Measurements from ENCODE around the gene ZBTB16. TPM values are rescaled to one million over a fixed set of nuclear protein-coding genes. Genes with fewer than 3 reads are reported as not detected.

Gene ZBTB16
- total RNA-seq, 1 experiment from 2014 or later = not detected

Other genes starting within 250 kb of the ZBTB16 start
- gene USP28, start 184.1 kb upstream of the ZBTB16 start, total RNA-seq (2014; rRNA removed; shearing (Covaris generic)) = 29.7 and 29.9 TPM in 2 replicates
- not detected in 2 replicates for gene HTR3B, start 154.9 kb upstream of the ZBTB16 start, total RNA-seq (2014; rRNA removed; shearing (Covaris generic))
- not detected in 2 replicates for gene HTR3A, start 84.6 kb upstream of the ZBTB16 start, total RNA-seq (2014; rRNA removed; shearing (Covaris generic))
- gene NNMT, start 236.7 kb downstream of the ZBTB16 start, total RNA-seq (2014; rRNA removed; shearing (Covaris generic)) = 187 and 246 TPM in 2 replicates